Endothelial cell of umbilical vein (primary cell): ENCODE data around the gene ABHD17A. TPM values are rescaled to one million over a fixed set of nuclear protein-coding genes. Genes with fewer than 3 reads are reported as not detected.
"Not testable (repeated sequence)": the region's sequence is repeated elsewhere in the genome, so short reads cannot be mapped to it uniquely, and the experiment has no call there.

Experiments used
- BruUV-seq: library from RNA; stranded (reverse); fragments of 400-500 nt; replicated peaks from 2 replicates; lab custom pipeline; 2021; lab: Mats Ljungman, UMichigan
- CTCF ChIA-PET: fragments of 300-600, 350-600 bp; sonication (Branson Sonifier 250); formaldehyde crosslinking; loops from one replicate; lab custom pipeline; 2021; ENCODE audit warnings: antibody characterized with exemption, inconsistent platforms; lab: Charles Lee
- POLR2A ChIA-PET: fragments of 300-600, 350-600 bp; sonication (Branson Sonifier 250); formaldehyde crosslinking; loops from one replicate; lab custom pipeline; 2021; ENCODE audit warnings: antibody characterized with exemption, inconsistent platforms; lab: Charles Lee
- DNase-seq: peaks from one replicate; pipeline ENCODE4 v3.0.0-alpha.2; 2011; ENCODE audit warnings: low read depth, low spot score
- FAIRE-seq: peaks from 2 replicates; lab custom pipeline; 2011; peaks lifted over from hg19 to GRCh38; lab: Jason Lieb, UNC
- H2AFZ ChIP-seq: 2 replicates; pipeline ENCODE4 v1.6.0; 2012; ENCODE audit warnings: low read depth, low read length, control low read depth, inconsistent platforms
- H3K27ac ChIP-seq: 2 replicates; pipeline ENCODE4 v1.5.1; 2011; ENCODE audit warnings: low read depth, mild to moderate bottlenecking, control low read depth, low read length, moderate library complexity; ENCODE audit not compliant: insufficient read depth
- H3K27me3 ChIP-seq, 2 experiments: 2 replicates each; pipeline versions ENCODE4 v1.6.0 to v1.6.1; 2011; ENCODE audit warnings: low read length in 2 of 2, mixed read lengths in 1 of 2; ENCODE audit not compliant: control insufficient read depth in 2 of 2, insufficient read depth in 2 of 2
- H3K36me3 ChIP-seq, 2 experiments: 2 replicates in 1 of 2; 3 replicates in 1 of 2; pipeline ENCODE4 v1.5.1; 2011; ENCODE audit warnings: low read length in 2 of 2, mild to moderate bottlenecking in 1 of 2, moderate library complexity in 1 of 2; ENCODE audit not compliant: control insufficient read depth in 2 of 2, insufficient read depth in 2 of 2; ENCODE audit errors: extremely low read depth in 1 of 2
- H3K4me1 ChIP-seq: 3 replicates; pipeline ENCODE4 v1.5.1; 2011; ENCODE audit warnings: mild to moderate bottlenecking, low read length; ENCODE audit not compliant: control insufficient read depth, insufficient read depth; ENCODE audit errors: extremely low read depth
- H3K4me2 ChIP-seq: 2 replicates; pipeline ENCODE4 v1.6.1; 2011; ENCODE audit warnings: low read length, control low read depth, mixed read lengths; ENCODE audit not compliant: insufficient read depth
- H3K4me3 ChIP-seq, 3 experiments: fragments of 200-600 bp in 1 of 3; sonication (generic), shearing (Covaris generic) in 1 of 3; replicated peaks in 1 of 3; 2 replicates each; pipeline ENCODE4 v1.5.1; 2011 to 2016; ENCODE audit warnings: control low read depth in 3 of 3, low read length in 3 of 3, mild to moderate bottlenecking in 2 of 3, inconsistent platforms in 1 of 3, low read depth in 1 of 3, moderate library complexity in 1 of 3; ENCODE audit not compliant: insufficient read depth in 1 of 3
- H3K79me2 ChIP-seq: 2 replicates; pipeline ENCODE4 v1.6.0; 2012; ENCODE audit warnings: low read length, inconsistent platforms; ENCODE audit not compliant: control insufficient read depth, insufficient read depth
- H3K9ac ChIP-seq: replicated peaks from 2 replicates; pipeline ENCODE3; 2011; ENCODE audit warnings: low read length, control low read depth; ENCODE audit not compliant: insufficient read depth; ENCODE audit errors: extremely low read depth
- H3K9me1 ChIP-seq: replicated peaks from 3 replicates; pipeline ENCODE4 v1.6.0; 2011; ENCODE audit warnings: mild to moderate bottlenecking, low read length; ENCODE audit not compliant: control insufficient read depth, insufficient read depth; ENCODE audit errors: extremely low read depth
- H3K9me3 ChIP-seq: replicated peaks from 2 replicates; pipeline ENCODE4 v1.5.1; 2012; ENCODE audit warnings: low read length, inconsistent platforms; ENCODE audit not compliant: control insufficient read depth, insufficient read depth
- H4K20me1 ChIP-seq: replicated peaks from 2 replicates; pipeline ENCODE3; 2011; ENCODE audit warnings: mild to moderate bottlenecking, low read length; ENCODE audit not compliant: control insufficient read depth, insufficient read depth; ENCODE audit errors: extremely low read depth
- CTCF ChIP-seq, 2 donors: IDR thresholded peaks; 1 replicate in 1 of 2; 2 replicates in 1 of 2; pipeline ENCODE4 v1.5.1; 2011; ENCODE audit warnings: low read length in 2 of 2, mild to moderate bottlenecking in 2 of 2, moderate library complexity in 2 of 2, control low read depth in 1 of 2, inconsistent platforms in 1 of 2, low read depth in 1 of 2; ENCODE audit not compliant: insufficient read depth in 1 of 2; ENCODE audit errors: extremely low read depth in 1 of 2
- EZH2 ChIP-seq: IDR thresholded peaks from 2 replicates; pipeline ENCODE4 v1.6.1; 2012; ENCODE audit warnings: borderline replicate concordance, low read depth, mild to moderate bottlenecking, moderate library complexity, low read length, inconsistent platforms; ENCODE audit not compliant: severe bottlenecking
- FOS ChIP-seq: IDR thresholded peaks from 2 replicates; pipeline ENCODE4 v1.6.1; 2011; ENCODE audit warnings: mild to moderate bottlenecking, low read length, moderate library complexity, borderline replicate concordance; ENCODE audit not compliant: insufficient read depth
- GATA2 ChIP-seq: IDR thresholded peaks from 2 replicates; pipeline ENCODE4 v1.7.0; 2011; ENCODE audit warnings: low read depth, mild to moderate bottlenecking, moderate library complexity, mixed read lengths, low read length; ENCODE audit not compliant: insufficient read length, insufficient read depth
- JUN ChIP-seq: IDR thresholded peaks from 2 replicates; pipeline ENCODE4 v1.6.1; 2011; ENCODE audit warnings: borderline replicate concordance, low read depth; ENCODE audit not compliant: insufficient read length, insufficient read depth
- MYC ChIP-seq: IDR thresholded peaks from one replicate; pipeline ENCODE4 v1.6.1; 2011; ENCODE audit warnings: mild to moderate bottlenecking, low read depth, low read length
- POLR2A ChIP-seq: IDR thresholded peaks from 2 replicates; pipeline ENCODE4 v1.6.1; 2012; ENCODE audit warnings: low read depth, mild to moderate bottlenecking, control low read depth, low read length
- POLR2AphosphoS5 ChIP-seq: IDR thresholded peaks from 2 replicates; pipeline ENCODE4 v1.6.1; 2012; ENCODE audit warnings: low read depth, mild to moderate bottlenecking, control low read depth, low read length, moderate library complexity; ENCODE audit not compliant: insufficient read depth
- dilution Hi-C: fragments of 300-500 bp; cut with MboI; formaldehyde crosslinking; loops from one replicate; pipeline ENCODE4 v1.15.0; 2019; ENCODE audit warnings: low sequenced_read_pairs; ENCODE audit not compliant: extremely low pct_ligation_motif_present
- intact Hi-C: fragments of 100-400 bp; cut with micrococcal nuclease; formaldehyde crosslinking; loops from one replicate; pipeline ENCODE4 v1.10.0; 2022
- polyA plus RNA-seq, 4 experiments: library from polyadenylated mRNA; depleted of rRNA in 3 of 4; stranded (reverse) in 3 of 4; unstranded in 1 of 4; fragments of >200 nt; gene quantifications; 2 replicates each; pipeline versions ENCODE4 v1.2.1 to v1.2.3, GENCODE V29; 2011 to 2012; ENCODE audit warnings: missing spikeins in 1 of 4
- total RNA-seq: library from RNA; stranded (reverse); gene quantifications from 2 replicates; pipeline ENCODE4 v1.2.3, GENCODE V29; 2021
- TF ChIP-seq, protein P1 (sequence below): IDR thresholded peaks from 2 replicates; pipeline ENCODE4 v1.6.1; 2011; ENCODE audit not compliant: insufficient read depth, insufficient read length

The ABHD17A gene
- total and polyA plus RNA-seq, 2 donors (not counting 3 experiments of a cell fraction or from before 2014, with no cell fraction given): 89.8 to 143 TPM

DNA sequence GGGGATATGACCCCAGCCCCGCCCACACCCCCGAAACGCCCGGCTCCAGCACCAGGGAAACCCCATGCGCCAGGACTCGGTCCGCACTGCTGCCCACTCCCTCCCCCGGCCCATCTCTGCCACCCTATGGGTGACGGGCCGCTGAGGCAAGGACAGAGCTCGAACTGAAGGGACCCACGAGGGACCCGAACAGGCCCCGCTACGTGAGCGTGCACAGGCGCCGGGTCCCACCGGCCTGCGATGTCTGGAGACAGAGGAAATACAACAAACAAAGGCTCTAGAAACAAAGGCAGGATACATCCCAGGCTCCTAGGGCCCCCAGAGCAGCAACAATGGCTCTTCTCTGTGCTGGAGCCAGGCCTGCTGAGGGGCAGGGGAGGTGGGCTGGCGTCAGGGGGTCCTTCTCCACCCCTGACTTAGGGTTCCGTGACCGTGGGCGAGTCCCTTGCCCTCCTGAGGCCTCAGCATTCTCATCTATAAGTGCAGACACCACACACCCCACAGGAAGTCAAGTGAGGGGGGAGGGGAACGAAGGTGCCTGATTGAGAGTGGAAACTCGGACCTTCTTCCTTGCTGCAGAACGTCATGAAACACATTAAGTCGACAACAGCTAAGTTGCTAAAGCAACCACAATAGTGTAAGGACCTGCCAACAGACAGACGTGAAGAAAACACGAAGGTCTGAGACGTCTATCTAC is 3.1 kb downstream of the ABHD17A start:
- DNase-seq: peak; percentile 49
- ChIA-PET POLR2A (no interaction called here), CTCF (interaction anchor here (0.8 kb wide), 2 partner anchors 16 to 18 kb away, joined by 3 read pairs; no protein-coding TSS in a partner anchor)
- Histone ChIP-seq H3K27ac (peak overlapping the region; percentile 63), H3K9me3 (no peaks in the 10 kb centered on the region), H3K27me3 (no peaks in the 10 kb centered on the region), H4K20me1 (no peaks in the 10 kb centered on the region), H3K9me1 (no peaks in the 10 kb centered on the region), H3K4me1 (peaks cover 27% of the 10 kb centered on the region), H3K79me2 (peaks cover 38% of the 10 kb centered on the region), H2AFZ (no peak overlapping the region), H3K36me3 (peaks cover 0 to 1% of the 10 kb centered on the region in 2 experiments), H3K4me3 (no peak overlapping the region), H3K4me2 (no peak overlapping the region), H3K9ac (peak overlapping the region; percentile 28)
- TF ChIP-seq, protein P1, sequence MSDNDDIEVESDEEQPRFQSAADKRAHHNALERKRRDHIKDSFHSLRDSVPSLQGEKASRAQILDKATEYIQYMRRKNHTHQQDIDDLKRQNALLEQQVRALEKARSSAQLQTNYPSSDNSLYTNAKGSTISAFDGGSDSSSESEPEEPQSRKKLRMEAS: no peak
- TF ChIP-seq EZH2 (no peak), POLR2A (no peak), CTCF (IDR thresholded peaks at IDR 0.05; ENCODE audit: extremely low read depth in 1 of 2, insufficient read depth in 1 of 2, low read depth in 1 of 2, low read length in 2 of 2) (no peak), GATA2 (no peak), FOS (no peak), MYC (no peak), POLR2AphosphoS5 (no peak), JUN (no peak)
- dilution Hi-C loops (no loop called here), intact Hi-C loops (no loop called here)
- no TSS peak for BruUV-seq
- FAIRE-seq: peak; percentile 43

DNA sequence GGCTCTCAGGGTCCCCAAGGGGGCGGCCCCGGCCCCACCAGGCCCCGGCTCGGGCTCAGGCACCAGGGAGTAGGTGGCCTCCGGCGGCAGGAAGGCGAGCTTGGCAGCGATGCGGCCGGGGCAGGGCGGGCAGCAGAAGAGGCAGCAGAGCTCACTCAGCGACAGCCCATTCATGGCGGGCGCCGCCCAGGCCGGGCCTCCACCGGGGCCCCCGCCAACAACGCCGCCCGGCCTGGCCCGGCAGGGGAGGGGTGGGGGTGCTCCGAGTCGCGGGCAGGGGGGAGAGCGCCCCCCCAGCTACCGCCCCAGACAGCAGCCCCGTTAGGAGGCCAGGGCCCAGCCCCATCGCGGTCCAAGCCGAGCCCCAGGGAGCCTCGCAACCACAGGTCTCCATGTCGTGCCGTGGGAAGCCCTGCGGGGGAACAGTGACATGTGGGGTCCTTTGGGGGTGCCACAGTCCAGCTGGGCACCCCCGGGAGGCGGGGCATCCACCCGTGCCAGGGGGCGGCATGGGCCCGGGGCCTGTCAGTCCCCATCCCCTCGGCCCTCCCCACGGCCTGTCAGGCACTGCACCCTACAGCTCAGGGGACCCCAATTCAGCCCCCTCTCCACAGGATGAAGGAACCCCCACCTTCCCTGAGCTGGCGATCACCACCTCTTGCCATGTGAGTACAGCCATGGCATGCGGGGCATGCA is 3.8 kb downstream of the ABHD17A start:
- H3K9me1 ChIP-seq, H2AFZ ChIP-seq, H3K36me3 ChIP-seq, H4K20me1 ChIP-seq, intact Hi-C loops, POLR2A ChIA-PET, dilution Hi-C loops, FAIRE-seq, H3K9me3 ChIP-seq, DNase-seq, H3K4me3 ChIP-seq, H3K4me2 ChIP-seq, H3K27me3 ChIP-seq, BruUV-seq: not testable (repeated sequence)
- H3K79me2 ChIP-seq: peaks cover 38% of the 10 kb centered on the region
- peaks cover 29% of the 10 kb centered on the region for H3K4me1 ChIP-seq
- peak overlapping the region; percentile 63 for H3K27ac ChIP-seq
- H3K9ac ChIP-seq: peak overlapping the region; percentile 28
- CTCF ChIA-PET: interaction anchor here (0.8 kb wide), 2 partner anchors 15 to 17 kb away, joined by 3 read pairs; no protein-coding TSS in a partner anchor
